GM12865 (cell line): ENCODE data around the gene SCTR.

ENCODE experiments used
- DNase-seq: peaks from one replicate; pipeline ENCODE4 v3.0.0; 2010; ENCODE audit warnings: low read depth
- H3K4me3 ChIP-seq: 2 replicates; pipeline ENCODE4 v1.5.1; 2011; ENCODE audit warnings: mild to moderate bottlenecking, low read depth, low read length, control low read depth
- CTCF ChIP-seq: IDR thresholded peaks from 2 replicates; pipeline ENCODE4 v1.5.1; 2011; ENCODE audit warnings: low read length, control low read depth, low read depth, inconsistent platforms; ENCODE audit not compliant: insufficient read depth; ENCODE audit errors: missing control alignments

Gene SCTR

GRCh38 chr2:119463990-119464389, 60.3 kb downstream of the SCTR start:
- TF ChIP-seq CTCF = no peak
- H3K4me3 ChIP-seq = no peak overlapping the region
- no peak for DNase-seq

GRCh38 chr2:119463136-119463535, 61.1 kb downstream of the SCTR start:
- DNase-seq = peak; percentile 24
- no peak for TF ChIP-seq CTCF
- no peak overlapping the region for H3K4me3 ChIP-seq

GRCh38 chr2:119462574-119462973, 61.7 kb downstream of the SCTR start:
- no peak for TF ChIP-seq CTCF
- no peak for DNase-seq
- H3K4me3 ChIP-seq = no peak overlapping the region

DNA sequence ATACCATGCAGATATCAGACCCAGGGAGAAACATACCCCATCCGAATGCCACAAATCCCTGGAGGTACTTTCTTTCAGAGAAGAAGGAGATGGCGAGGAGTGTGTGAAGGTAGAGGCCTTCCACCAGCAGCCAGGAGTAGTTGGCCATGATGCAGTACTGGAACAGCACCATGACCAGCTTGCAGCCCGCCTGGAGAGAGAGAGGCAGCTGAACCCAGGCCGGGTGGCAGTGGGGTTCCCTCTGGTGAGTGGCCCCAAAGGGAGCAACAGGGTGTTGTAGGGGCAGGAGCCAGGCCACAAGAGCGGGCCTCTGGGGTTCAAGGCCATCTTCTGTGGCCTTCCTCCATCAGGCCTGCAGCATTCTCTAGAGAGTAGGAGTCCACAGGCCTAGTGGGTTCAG, 62.5 kb downstream of the SCTR start:
- no peak for TF ChIP-seq CTCF
- H3K4me3 ChIP-seq = no peak overlapping the region
- DNase-seq = no peak

- no peak overlapping the region for H3K4me3 ChIP-seq
- no peak for TF ChIP-seq CTCF
- DNase-seq = no peak
Measured at GRCh38 chr2:119460076-119460475, 64.2 kb downstream of the SCTR start.

GRCh38 chr2:119455066-119455718, 69.1 kb downstream of the SCTR start:
- DNase-seq = no peak
- no peak overlapping the region for H3K4me3 ChIP-seq
- no peak for TF ChIP-seq CTCF

- DNase-seq = no peak
Measured at GRCh38 chr2:119453972-119454593, 70.2 kb downstream of the SCTR start.

More at GRCh38 chr2:119453972-119454593, 70.2 kb downstream of the SCTR start:
- TF ChIP-seq CTCF = no peak
- H3K4me3 ChIP-seq = no peak overlapping the region
